Stimulated activated CD8-positive, alpha-beta memory T cell treated with anti-CD3 and anti-CD28 coated beads, Interleukin-15, amount 100 ng/mL, for 4 hours (primary cell): Measurements from ENCODE around the gene CLCN5.

Experiments
- DNase-seq, 2 donors: peaks; one replicate each; pipeline ENCODE4 v3.0.0-alpha.2; 2020; ENCODE audit warnings: low read depth in 2 of 2

CLCN5 gene

GRCh38 chrX:49932791-49933190, 10.4 kb downstream of the CLCN5 start:
- DNase-seq, result no peak

- no peak for DNase-seq
Measured at GRCh38 chrX:49934148-49934547, 11.8 kb downstream of the CLCN5 start.

DNA sequence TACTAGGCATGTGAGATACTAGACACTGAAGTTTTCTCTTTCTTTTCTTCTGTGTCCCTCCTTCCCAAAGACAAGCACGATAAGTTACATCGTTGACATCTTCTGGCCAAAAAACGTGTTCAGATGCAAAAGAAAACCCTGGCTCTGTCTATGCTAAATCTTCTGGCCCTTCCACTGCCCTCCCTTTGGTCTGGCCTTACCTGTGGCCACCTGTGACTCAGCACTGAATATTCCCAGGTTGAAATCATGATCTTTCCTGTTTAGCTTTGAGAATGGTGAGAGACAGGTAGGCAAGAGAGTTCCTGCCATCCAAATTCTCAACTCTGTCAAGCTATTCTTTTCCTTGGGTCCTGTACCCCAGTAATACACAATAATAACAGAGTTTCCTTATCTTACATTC, 12.3 kb downstream of the CLCN5 start:
- DNase-seq, result no peak

- DNase-seq, result no peak
Measured at GRCh38 chrX:49947781-49948180, 25.4 kb downstream of the CLCN5 start.

DNA sequence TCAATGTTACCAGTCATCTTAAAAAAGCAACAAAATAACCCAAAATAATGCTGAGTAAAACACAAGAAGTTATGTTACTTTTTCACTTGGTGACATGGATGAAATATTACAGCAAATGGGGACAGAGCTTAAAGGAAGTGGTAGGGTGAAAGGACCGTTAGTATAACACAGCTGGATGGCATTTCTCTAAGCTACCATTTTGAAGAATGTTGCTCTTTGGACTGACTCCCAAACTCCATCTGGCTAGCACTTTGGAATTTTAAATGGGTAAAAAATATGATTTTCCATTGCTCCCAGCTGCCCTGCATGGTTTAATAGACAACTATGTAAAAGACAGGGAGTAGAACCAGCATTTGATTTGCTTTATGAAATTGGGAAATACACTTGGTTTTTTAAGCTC, 27.6 kb downstream of the CLCN5 start:
- DNase-seq, result no peak

DNA sequence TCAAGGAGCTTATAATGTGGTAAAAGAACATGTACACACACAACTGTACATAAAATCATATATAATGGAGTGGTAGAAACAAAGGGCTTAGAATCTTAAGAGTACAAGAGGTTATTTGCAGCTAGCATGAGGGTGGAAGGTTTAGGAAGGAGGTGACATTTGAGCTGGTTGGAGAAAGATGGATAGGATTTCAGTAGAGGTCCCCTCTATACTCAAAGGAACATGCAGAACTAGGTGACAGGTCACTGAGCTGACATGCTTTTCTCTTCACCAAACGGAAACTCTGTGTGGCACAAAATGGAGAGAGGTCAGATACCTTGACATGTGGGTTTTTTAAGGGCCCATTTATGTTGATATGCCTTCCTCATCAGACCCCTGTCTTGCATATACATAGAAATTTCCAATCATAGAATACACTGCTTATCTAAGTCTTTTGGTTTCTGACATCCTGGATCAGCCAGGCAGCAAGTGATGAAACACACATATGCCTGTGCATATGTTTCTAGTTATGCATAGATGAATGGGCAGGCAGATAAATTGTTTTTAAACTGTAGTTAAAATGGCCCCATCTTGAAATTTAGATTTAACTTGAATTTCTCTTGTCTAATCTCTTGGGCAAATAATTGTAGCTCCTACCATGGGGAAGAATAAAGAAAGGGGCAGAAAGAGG, 29.3 kb downstream of the CLCN5 start:
- DNase-seq, result no peak

DNA sequence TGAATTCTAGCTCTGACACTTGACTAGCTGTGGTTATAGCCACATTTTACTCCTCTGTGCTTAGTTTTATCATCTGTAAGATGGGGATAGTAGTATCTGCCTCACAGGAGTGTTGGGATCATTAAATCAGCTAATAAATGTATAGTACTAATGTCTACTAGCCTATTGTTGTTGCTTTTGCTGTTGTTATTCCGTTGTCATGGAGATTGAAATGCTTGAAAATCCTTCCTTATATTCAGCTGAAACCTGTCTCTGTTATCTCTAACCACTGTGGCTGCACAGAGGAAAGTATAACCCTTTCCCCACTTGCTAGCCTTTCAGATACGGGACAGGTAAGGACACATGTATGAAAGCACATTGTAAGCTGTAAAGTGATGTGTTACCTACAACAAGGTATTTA, 33.9 kb downstream of the CLCN5 start:
- DNase-seq, result no peak

DNA sequence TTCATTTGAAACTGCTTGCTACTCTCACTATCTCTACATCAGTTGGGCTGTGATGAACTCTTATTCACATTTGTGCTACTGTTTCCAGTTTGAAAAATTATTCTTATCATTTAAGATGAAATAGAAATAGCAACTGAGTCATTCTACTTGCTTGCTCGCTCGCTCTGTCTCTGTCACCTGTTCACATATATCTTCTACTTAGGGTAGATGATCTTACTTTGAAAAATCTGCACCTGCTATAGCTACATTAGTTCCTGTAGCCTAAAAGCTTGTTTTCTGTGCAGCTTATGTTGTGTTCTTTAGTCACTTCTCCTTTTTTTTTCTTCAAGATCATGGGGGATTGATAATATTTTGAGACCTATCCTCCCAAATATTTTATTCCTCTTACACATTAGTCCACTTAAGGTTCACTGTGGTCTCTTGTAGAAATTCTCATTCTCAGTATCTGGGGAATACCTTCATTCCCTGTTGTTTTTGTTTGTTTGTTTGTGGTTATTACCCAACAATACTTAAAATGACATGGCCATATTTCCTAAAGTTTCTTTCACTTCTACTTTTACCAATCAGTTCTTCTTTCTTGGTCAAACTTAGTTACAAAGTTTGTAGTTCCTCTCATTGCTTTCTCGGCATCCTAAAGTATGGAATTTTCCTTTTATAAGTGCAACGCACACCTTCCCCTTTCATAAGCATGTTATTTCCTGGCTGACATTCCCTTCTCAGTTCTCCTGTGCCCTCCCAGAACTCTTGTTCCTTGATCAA, 36.5 kb downstream of the CLCN5 start:
- no peak for DNase-seq

DNA sequence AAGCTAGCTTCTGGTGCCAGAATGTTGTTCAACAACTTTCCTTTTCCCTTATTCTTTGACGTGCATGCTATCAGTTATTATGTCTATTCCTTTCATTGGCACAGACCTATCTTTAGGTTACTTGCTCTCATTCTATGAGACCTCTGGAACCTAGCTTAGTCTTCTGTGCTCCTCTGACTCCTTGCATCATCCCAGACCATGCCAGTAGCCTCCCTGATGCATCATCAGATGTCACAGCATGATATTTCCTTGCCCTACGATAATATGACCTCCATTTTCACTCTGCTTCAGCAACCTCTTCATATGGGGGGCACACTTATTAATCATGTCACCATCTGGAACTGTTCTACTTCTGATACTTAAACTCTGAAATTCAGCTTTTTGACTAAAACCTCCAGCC, 37.2 kb downstream of the CLCN5 start:
- DNase-seq, result no peak

GRCh38 chrX:49960061-49960460, 37.7 kb downstream of the CLCN5 start:
- no peak for DNase-seq

- no peak for DNase-seq
Measured at GRCh38 chrX:49970674-49971073, 48.3 kb downstream of the CLCN5 start.

- no peak for DNase-seq
Measured at GRCh38 chrX:49972328-49972860, 50.0 kb downstream of the CLCN5 start.

GRCh38 chrX:49976682-49977197, 54.3 kb downstream of the CLCN5 start:
- no peak for DNase-seq

DNA sequence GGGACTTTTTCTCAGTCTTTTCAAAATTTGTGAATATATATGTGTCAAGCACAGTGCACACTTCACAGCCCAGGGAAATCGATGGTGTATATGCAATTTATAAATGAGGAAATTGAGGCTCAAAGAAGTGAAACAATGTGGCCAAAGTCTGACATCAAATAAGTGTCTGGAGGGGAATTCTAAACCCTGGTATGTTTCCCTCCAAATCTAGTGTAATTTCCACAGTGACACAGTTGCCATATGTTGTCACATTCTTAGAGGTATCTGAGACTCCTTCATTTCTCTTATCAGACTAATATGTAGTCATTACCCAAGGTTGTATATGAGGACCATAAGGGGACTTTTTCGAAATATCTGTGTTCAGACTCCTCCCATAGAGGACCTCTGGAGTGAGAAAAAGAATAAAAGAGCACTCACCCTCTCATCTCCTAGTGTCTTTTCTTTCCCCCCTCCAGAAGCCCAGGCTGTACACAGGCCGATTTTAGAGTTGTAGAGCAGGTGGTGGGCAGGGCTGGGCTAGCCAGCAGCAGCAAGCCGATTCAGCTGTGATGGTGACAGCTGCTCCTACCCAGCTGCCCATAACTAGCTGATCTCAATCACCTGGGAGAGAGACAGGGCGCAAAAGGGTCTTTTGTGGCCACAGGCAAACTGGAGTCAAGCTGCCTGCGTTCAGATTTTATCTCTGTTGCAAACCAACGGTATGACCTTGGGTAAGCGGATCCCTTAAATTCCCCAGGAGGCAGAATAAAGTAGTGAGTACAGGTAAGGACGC, 55.1 kb downstream of the CLCN5 start:
- no peak for DNase-seq

- no peak for DNase-seq
Measured at GRCh38 chrX:49978176-49978575, 55.8 kb downstream of the CLCN5 start.

DNA sequence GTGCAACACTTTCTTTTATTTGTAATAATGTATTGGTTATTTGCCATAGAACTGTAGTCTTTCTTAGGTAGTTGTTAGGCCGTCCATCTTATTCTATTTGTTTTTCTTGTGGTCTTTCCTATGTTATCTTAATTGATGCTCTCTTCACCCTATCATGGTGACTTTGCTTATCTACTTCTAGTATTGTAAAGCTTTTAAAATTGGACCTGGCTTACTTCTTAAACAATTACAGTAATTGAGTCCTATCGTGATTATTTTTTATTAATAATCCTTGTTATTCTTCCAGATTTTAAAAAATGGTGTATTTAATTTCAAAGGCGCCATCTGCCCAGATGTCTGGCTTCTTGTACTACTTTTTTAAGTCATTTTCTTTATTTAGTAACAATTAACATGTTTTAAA, 63.7 kb downstream of the CLCN5 start:
- DNase-seq, result no peak

DNA sequence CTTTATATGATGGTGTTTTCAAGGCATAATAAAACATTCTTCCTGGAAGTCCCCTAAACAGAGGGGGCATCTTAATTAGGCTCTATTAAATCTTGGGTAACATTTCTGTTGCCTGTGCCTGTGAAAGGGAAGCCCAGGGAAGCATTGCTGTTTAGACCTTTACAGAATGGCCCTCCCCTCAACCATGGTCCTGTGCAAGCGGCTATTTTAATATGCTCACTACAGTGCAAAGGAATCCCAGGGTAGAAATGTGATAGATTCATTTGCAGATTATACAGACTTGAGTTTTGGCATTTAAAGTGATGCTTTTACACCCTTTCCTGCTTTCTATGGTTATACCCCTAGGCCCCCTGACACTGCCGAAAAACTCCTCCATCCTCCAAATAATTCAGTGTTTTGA, 65.3 kb downstream of the CLCN5 start:
- no peak for DNase-seq

DNA sequence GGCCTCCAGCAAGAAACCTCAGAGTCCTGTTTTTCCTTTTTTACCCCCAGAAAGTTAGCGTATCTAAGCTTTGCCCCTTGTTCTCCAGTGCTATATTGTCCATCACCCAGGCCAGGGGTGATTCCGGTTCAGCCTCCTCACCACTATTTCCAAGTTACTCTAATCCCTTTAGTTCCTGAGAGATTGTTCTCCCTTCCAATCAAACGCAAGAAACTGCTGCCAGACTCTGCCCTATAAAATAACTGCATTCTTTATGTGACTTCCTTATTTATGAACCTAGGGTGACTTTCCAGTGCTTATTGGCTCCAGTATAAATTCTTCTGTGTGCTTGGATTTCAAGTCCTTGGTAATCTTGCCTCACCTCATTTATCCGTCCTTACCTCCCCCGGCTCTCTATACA, 65.7 kb downstream of the CLCN5 start:
- DNase-seq, result no peak

GRCh38 chrX:49991758-49992157, 69.4 kb downstream of the CLCN5 start:
- DNase-seq, result no peak

GRCh38 chrX:49992853-49993252, 70.5 kb downstream of the CLCN5 start:
- DNase-seq, result no peak

DNA sequence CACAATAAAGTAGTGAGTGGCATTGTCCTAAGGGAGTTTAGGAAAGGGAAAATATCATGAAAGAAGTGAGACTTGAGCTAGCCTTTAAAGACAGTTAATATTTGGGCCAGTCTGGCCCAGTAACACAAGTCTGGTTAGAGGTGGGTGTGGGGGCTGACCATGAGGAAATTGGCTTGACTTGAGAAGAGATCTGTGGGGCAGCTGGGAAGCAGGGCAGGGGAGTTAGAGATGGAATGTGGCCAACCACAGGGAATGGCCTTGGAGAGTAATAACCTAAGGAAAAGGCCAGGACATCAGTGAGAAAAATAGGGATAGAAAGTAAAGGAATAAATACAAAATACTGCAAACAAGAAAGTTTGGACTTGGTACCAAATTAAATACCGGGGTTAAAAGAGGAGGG, 71.3 kb downstream of the CLCN5 start:
- no peak for DNase-seq

DNA sequence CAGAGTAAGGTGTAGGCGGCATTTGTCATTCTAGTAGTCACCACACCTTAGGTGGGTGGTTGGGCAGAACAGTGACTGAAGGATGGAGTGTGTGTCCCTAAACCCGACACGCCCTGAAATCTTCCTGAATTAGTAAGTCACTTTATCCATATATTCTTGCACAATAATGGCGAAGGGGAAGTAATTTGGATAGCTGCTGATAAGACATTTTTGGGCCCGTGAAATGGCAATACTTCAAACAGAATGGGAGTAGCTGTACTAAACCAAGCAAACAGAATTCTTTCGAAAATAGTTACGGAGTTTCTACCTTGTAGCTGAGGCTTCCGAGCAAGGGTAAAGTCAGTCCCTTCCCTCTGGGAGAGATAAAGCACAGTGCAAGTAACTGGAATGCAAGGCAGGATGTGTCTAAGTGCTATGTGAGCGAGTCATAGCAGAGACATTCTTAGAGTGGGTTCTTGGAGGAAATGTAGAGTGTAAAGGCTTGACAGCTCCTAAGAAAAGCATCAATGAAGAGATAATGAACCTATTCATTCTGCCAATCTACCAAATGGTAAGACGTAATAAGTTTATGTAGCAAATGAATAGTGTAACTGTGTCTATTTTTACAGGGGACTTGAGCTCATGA, 72.8 kb downstream of the CLCN5 start:
- DNase-seq, result no peak
